Glutamatergic neuron (in vitro differentiated cells): ENCODE results near the gene ANKRD33B. TPM values are rescaled to one million over a fixed set of nuclear protein-coding genes. Genes with fewer than 3 reads are reported as not detected.
"Not testable (repeated sequence)": the region's sequence is repeated elsewhere in the genome, so short reads cannot be mapped to it uniquely, and the experiment has no call there.

Experiments used
- DNase-seq: peaks from one replicate; pipeline ENCODE4 v3.0.0; 2022
- H3K27ac Mint-ChIP-seq: one replicate; pipeline ENCODE4 v1.8.0; 2020; ENCODE audit warnings: mild to moderate bottlenecking, mixed read lengths, inconsistent platforms; ENCODE audit not compliant: unreplicated experiment
- H3K27me3 Mint-ChIP-seq: one replicate; pipeline ENCODE4 v1.8.0; 2020; ENCODE audit warnings: mild to moderate bottlenecking, moderate library complexity, mixed read lengths, inconsistent platforms; ENCODE audit not compliant: unreplicated experiment
- H3K36me3 Mint-ChIP-seq: one replicate; pipeline ENCODE4 v1.8.0; 2020; ENCODE audit warnings: mild to moderate bottlenecking, mixed read lengths, inconsistent platforms; ENCODE audit not compliant: unreplicated experiment
- H3K4me1 Mint-ChIP-seq: one replicate; pipeline ENCODE4 v1.8.0; 2020; ENCODE audit warnings: mild to moderate bottlenecking, low read depth, mixed read lengths, inconsistent platforms; ENCODE audit not compliant: unreplicated experiment
- H3K4me3 Mint-ChIP-seq: one replicate; pipeline ENCODE4 v1.8.0; 2020; ENCODE audit warnings: mild to moderate bottlenecking, mixed read lengths, inconsistent platforms; ENCODE audit not compliant: unreplicated experiment
- H3K9me3 Mint-ChIP-seq: one replicate; pipeline ENCODE4 v1.8.0; 2020; ENCODE audit warnings: mild to moderate bottlenecking, moderate library complexity, mixed read lengths, inconsistent platforms; ENCODE audit not compliant: unreplicated experiment
- CTCF ChIP-seq: fragments of 200-600 bp; sonication (generic); IDR thresholded peaks from one replicate; pipeline ENCODE4 v1.5.0; 2021; ENCODE audit not compliant: partially characterized antibody, unreplicated experiment
- total RNA-seq: library from RNA; stranded (reverse); fragmentation: NEBNext Ultra II Directional; extraction: Animal tissue kit (Norgen Biotek cat#: 25700); gene quantifications from one replicate; pipeline ENCODE4 v1.2.1, GENCODE V29; 2021; ENCODE audit not compliant: unreplicated experiment

The ANKRD33B gene
- total RNA-seq, 1 donor from 2014 or later = 14.5 TPM

GRCh38 chr5:10567121-10567591 lies 3.3 kb downstream of the ANKRD33B start:
- Mint-ChIP-seq H3K4me1 (peaks cover 13% of the 10 kb centered on the region), H3K27ac (no peak overlapping the region), H3K9me3 (peaks cover 7% of the 10 kb centered on the region), H3K4me3 (peak overlapping the region; percentile 27), H3K27me3 (peaks cover 12% of the 10 kb centered on the region), H3K36me3 (no peaks in the 10 kb centered on the region)
- no peak for TF ChIP-seq CTCF
- DNase-seq = no peak

GRCh38 chr5:10567781-10568321 lies 4.0 kb downstream of the ANKRD33B start:
- no peak for DNase-seq
- TF ChIP-seq CTCF = no peak
- no peaks in the 10 kb centered on the region for H3K36me3 Mint-ChIP-seq
- peaks cover 13% of the 10 kb centered on the region for H3K4me1 Mint-ChIP-seq
- peaks cover 12% of the 10 kb centered on the region for H3K27me3 Mint-ChIP-seq
- H3K27ac Mint-ChIP-seq = no peak overlapping the region
- H3K9me3 Mint-ChIP-seq = peaks cover 5% of the 10 kb centered on the region
- peak overlapping the region; percentile 27 for H3K4me3 Mint-ChIP-seq

GRCh38 chr5:10570540-10570939 lies 6.7 kb downstream of the ANKRD33B start:
- peaks cover 13% of the 10 kb centered on the region for H3K4me1 Mint-ChIP-seq
- not testable (repeated sequence) for H3K27me3 Mint-ChIP-seq, H3K4me3 Mint-ChIP-seq, DNase-seq, H3K9me3 Mint-ChIP-seq, H3K36me3 Mint-ChIP-seq, H3K27ac Mint-ChIP-seq

- Mint-ChIP-seq H3K27me3 (peaks cover 3% of the 10 kb centered on the region), H3K36me3 (no peaks in the 10 kb centered on the region), H3K9me3 (peaks cover 3% of the 10 kb centered on the region), H3K4me1 (peaks cover 7% of the 10 kb centered on the region), H3K4me3 (no peak overlapping the region), H3K27ac (no peak overlapping the region)
- DNase-seq = no peak
- TF ChIP-seq CTCF = no peak
Observed at GRCh38 chr5:10572451-10572850, 8.6 kb downstream of the ANKRD33B start.

GRCh38 chr5:10573487-10574145 lies 9.7 kb downstream of the ANKRD33B start:
- H3K27ac Mint-ChIP-seq = peak overlapping the region; percentile 65
- TF ChIP-seq CTCF = no peak
- peaks cover 2% of the 10 kb centered on the region for H3K4me1 Mint-ChIP-seq
- H3K9me3 Mint-ChIP-seq = peaks cover 3% of the 10 kb centered on the region
- no peaks in the 10 kb centered on the region for H3K36me3 Mint-ChIP-seq
- no peak overlapping the region for H3K4me3 Mint-ChIP-seq
- DNase-seq = no peak
- H3K27me3 Mint-ChIP-seq = peaks cover 3% of the 10 kb centered on the region

- not testable (repeated sequence) for H3K4me3 Mint-ChIP-seq, H3K36me3 Mint-ChIP-seq, H3K27me3 Mint-ChIP-seq, H3K27ac Mint-ChIP-seq, H3K4me1 Mint-ChIP-seq, DNase-seq, H3K9me3 Mint-ChIP-seq
Observed at GRCh38 chr5:10574879-10575278, 11.0 kb downstream of the ANKRD33B start.
